Measurements from ENCODE around the gene CORIN. TPM values are rescaled to one million over a fixed set of nuclear protein-coding genes. Genes with fewer than 3 reads are reported as not detected.

CORIN gene
- total and polyA plus RNA-seq, 2 of the 4 experiments (the other 2 are of a cell fraction): 20.3 to 24.7 TPM

DNA sequence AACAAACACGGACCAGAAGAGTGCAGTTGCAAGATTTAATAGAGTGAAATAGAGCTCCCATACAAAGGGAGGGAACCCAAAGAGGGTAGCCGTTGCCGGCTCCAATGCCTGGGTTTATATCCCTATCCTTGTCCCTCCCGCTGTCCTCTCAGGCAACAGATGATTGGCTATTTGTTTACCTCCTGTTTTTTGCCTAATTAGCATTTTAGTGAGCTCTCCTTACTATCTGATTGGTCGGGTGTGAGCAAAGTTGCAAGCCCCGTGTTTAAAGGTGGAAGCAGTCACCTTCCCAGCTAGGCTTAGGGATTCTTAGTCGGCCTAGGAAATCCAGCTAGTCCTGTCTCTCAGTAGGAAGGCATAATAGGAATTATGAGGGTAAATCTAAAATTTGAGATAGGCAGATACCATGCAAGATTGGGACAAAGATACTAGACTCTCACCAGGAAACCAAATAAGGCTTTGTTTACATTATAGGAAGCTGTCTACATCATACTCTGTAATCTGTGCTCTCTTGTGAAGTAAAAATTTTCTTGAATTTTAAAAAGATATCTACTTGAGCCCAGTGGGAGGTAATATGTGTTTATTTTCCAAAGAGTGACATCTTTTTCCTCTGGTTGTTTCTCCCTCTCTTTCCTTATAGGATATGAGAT, 286.8 kb downstream of the CORIN start:
- H3K4ac ChIP-seq (ENCODE audit: low read depth, low read length): peak overlapping the region; percentile 60; the same call in 1 of the 2 replicates
- H2AK5ac ChIP-seq (ENCODE audit: low read depth, low read length): 0 out of 2 replicates have a peak overlapping the region, but pooled peaks have one; percentile 24
- CTCF ChIA-PET: no interaction called here
- peak overlapping the region; percentile 72; the same call in 1 of the 2 replicates for H4K5ac ChIP-seq (ENCODE audit: low read depth, low read length)
- no TSS peak for BruUV-seq (replicated peaks)
- H3K9me3 ChIP-seq (ENCODE audit: control insufficient read depth, insufficient read depth, low read length): no peaks in the 10 kb centered on the region
- 0 out of 3 replicates have a peak overlapping the region, but pooled peaks have one; percentile 2 for H2BK15ac ChIP-seq (ENCODE audit: low read depth, low read length)
- DNase-seq (peak; percentile 49), ATAC-seq (ENCODE audit: low read depth) (peak; percentile 65)
- H2BK120ac ChIP-seq (ENCODE audit: low read depth, low read length): peak overlapping the region; percentile 30
- peak overlapping the region; percentile 87; the same call in 1 of the 2 replicates for H3K18ac ChIP-seq (ENCODE audit: low read depth, low read length)
- H2BK5ac ChIP-seq (ENCODE audit: low read depth, low read length, poor library complexity, severe bottlenecking): peak overlapping the region; percentile 93
- no peak overlapping the region for H3K4me2 ChIP-seq (ENCODE audit: low read depth, low read length)
- H3K27ac ChIP-seq (ENCODE audit: insufficient read depth, low read length): peak overlapping the region; percentile 25; the same call in 1 of the 2 replicates
- in situ Hi-C loops (cut with MboI; ENCODE audit: low sequenced_read_pairs) (loop anchor here (25.0 kb wide), 1 partner anchor 614 kb away; no protein-coding TSS in a partner anchor), dilution Hi-C loops (cut with HindIII; ENCODE audit: low sequenced_read_pairs, unreplicated experiment) (no loop called here), intact Hi-C loops (cut with micrococcal nuclease) (no loop called here)
- no peak overlapping the region for H2AFZ ChIP-seq (replicated peaks; ENCODE audit: low read length, poor library complexity)
- no peak overlapping the region for H3K9ac ChIP-seq (ENCODE audit: low read depth, low read length)
- no peaks in the 10 kb centered on the region for H3K27me3 ChIP-seq (ENCODE audit: control insufficient read depth, insufficient read depth, low read length)
- H3K79me1 ChIP-seq (ENCODE audit: low read depth in 1 of 2, low read length in 2 of 2): peaks cover 10% of the 10 kb centered on the region in 2 experiments; a peak in 3 of 4 replicates
- H3K36me3 ChIP-seq (ENCODE audit: control insufficient read depth, insufficient read depth, low read length): peaks cover 14% of the 10 kb centered on the region
- H3K56ac ChIP-seq (ENCODE audit: extremely low read depth, insufficient read depth, low read length): no peak overlapping the region
- H4K91ac ChIP-seq (ENCODE audit: insufficient read depth, low read depth, low read length): peak overlapping the region; percentile 33; the same call in 1 of the 2 replicates
- no CpG with 5 or more reads among the region's 7 CpGs for WGBS, 2 experiments (ENCODE audit: extremely low coverage in 2 of 2, insufficient read length in 1 of 2)
- H3K14ac ChIP-seq (replicated peaks; ENCODE audit: low read depth, low read length): peak overlapping the region; percentile 7; the same call in 1 of the 2 replicates
- no peak overlapping the region; the same call in 1 of the 2 replicates for H3K23ac ChIP-seq (ENCODE audit: low read depth, low read length)
- POLR2A ChIA-PET (ENCODE audit: unreplicated experiment): no interaction called here
- no peak overlapping the region for H2AK9ac ChIP-seq (replicated peaks; ENCODE audit: low read depth, low read length, poor library complexity)
- H3K4me1 ChIP-seq (ENCODE audit: control insufficient read depth, insufficient read depth, low read length): peaks cover 5% of the 10 kb centered on the region
- H3K4me3 ChIP-seq (ENCODE audit: insufficient read depth, low read depth, low read length): no peak overlapping the region
- H4K20me1 ChIP-seq (ENCODE audit: insufficient read depth, low read length): no peaks in the 10 kb centered on the region
- peak overlapping the region in 1 of 2 experiments; percentile 59; a peak in 3 of 4 replicates for H4K8ac ChIP-seq (ENCODE audit: low read depth in 2 of 2, low read length in 2 of 2)
- H2BK20ac ChIP-seq (ENCODE audit: low read depth, low read length): peak overlapping the region; percentile 31; the same call in 1 of the 2 replicates
- H3K9me1 ChIP-seq (ENCODE audit: insufficient read depth, low read length): no peaks in the 10 kb centered on the region
- TF ChIP-seq MXI1 (IDR thresholded peaks at IDR 0.05; ENCODE audit: borderline replicate concordance, low read depth, low read length): no peak
- no peak for TF ChIP-seq CTCF (conservative IDR thresholded peaks at IDR 0.05; ENCODE audit: low read depth, low read length)
- TF ChIP-seq RAD21 (IDR thresholded peaks at IDR 0.05; ENCODE audit: low read length): no peak
- no peak for TF ChIP-seq SMC3 (IDR thresholded peaks at IDR 0.05; ENCODE audit: low read depth, low read length)
- TF ChIP-seq NFE2L2 (IDR thresholded peaks at IDR 0.05; ENCODE audit: low read depth, low read length): no peak
- TF ChIP-seq POLR2A (IDR thresholded peaks at IDR 0.05; ENCODE audit: low read depth, low read length): no peak
- no peak for TF ChIP-seq MAZ (IDR thresholded peaks at IDR 0.05; ENCODE audit: borderline replicate concordance, low read depth, low read length)
- no peak for TF ChIP-seq FOS (IDR thresholded peaks at IDR 0.05; ENCODE audit: low read depth, low read length)
- no peak for TF ChIP-seq CHD1 (IDR thresholded peaks at IDR 0.05; ENCODE audit: low read depth, low read length)
- TF ChIP-seq RFX5 (IDR thresholded peaks at IDR 0.05; ENCODE audit: low read depth, low read length): no peak
- TF ChIP-seq CEBPB (IDR thresholded peaks at IDR 0.05; ENCODE audit: low read depth, low read length): no peak
- no peak for TF ChIP-seq RCOR1 (IDR thresholded peaks at IDR 0.05; ENCODE audit: insufficient replicate concordance, low read length)
- TF ChIP-seq MAFK (IDR thresholded peaks at IDR 0.05; ENCODE audit: low read depth, low read length): no peak
- no peak for TF ChIP-seq ELK1 (IDR thresholded peaks at IDR 0.05; ENCODE audit: borderline replicate concordance, low read depth, low read length)
- no peak for TF ChIP-seq USF2 (IDR thresholded peaks at IDR 0.05; ENCODE audit: low read depth, low read length)
